ENCODE measurements around the gene IL10RA.

Gene IL10RA

DNA sequence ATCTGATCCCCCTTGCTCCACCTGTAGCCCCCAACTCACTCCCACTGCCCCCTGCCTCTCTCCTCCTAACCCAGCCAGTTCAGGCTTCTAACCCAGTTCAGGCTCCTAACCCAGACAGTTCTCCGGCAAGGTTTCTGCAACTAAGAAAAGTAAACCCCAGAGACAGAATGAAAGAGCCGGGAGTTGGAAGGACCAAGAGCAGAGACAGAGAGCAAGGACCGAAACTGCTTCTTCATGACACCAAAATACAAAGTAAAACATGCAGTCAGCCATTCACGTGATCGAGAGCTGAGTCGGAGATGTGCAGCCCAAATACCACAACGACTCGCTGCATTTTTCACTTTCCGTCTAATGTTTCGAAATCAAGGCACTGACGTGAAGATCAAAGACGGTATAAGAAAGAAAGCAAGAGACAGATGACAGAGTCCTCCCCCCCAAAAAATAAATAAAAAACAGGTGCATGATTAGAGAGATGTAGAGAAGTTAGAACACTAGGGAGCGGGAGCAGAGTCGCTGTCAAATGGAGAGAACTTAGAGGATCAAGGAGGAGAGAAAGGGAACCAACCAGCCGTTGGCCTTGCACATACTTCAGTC is 884 bp downstream of the IL10RA start:
- in situ Hi-C loops (cut with MboI; ENCODE audit: low sequenced_read_pairs), result no loop called here

DNA sequence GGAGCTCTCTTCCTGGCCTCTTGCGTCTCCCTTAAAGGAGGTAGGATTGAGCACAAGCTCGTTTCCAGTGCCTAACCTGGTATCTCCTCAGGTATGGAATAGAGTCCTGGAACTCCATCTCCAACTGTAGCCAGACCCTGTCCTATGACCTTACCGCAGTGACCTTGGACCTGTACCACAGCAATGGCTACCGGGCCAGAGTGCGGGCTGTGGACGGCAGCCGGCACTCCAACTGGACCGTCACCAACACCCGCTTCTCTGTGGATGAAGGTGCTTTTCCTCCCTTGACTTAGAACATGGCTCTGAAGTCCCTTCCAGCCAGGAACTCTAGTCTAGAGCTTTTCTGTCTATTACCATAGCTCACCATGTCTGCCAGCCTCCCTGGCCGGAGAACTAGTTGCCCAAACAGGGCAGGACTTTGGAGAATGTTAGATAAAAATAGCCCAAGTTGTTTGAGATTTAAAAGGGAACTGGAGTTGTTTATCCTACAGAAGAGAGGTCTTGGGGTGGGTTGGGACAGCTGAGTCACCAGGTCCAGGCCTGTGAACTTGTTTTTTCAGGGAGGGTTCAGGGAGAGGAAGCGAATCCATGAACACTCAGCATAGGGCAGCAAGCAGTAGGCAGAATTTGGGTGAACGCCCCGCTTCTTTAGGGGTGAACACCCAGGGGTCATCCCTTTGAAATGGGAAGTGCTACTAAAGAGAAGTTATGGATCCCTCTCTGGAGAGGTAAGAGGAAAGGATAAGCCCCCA is 3.3 kb downstream of the IL10RA start:
- in situ Hi-C loops (cut with MboI; ENCODE audit: low sequenced_read_pairs), result loop anchor here (10.0 kb wide), 1 partner anchor 65 kb away; no protein-coding TSS in a partner anchor

DNA sequence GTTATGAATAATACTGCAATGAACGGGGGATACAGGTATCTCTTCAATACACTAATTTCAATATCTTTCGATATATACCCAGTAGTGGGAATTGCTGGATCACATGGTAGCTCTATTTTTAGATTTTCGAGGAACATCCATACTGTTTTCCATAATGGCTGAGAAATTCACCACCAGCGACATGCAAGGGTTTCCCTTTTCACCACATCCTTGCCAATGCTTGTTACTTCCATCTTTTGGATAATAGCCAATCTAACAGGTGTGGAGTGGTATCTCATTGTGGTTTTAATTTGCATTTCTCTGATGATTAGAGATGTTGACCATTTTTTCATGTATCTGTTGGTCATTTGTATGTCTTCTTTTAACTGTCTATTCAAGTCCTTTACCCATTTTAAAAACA is 5.9 kb downstream of the IL10RA start:
- in situ Hi-C loops (cut with MboI; ENCODE audit: low sequenced_read_pairs), result loop anchor here (10.0 kb wide), 1 partner anchor 63 kb away; no protein-coding TSS in a partner anchor

DNA sequence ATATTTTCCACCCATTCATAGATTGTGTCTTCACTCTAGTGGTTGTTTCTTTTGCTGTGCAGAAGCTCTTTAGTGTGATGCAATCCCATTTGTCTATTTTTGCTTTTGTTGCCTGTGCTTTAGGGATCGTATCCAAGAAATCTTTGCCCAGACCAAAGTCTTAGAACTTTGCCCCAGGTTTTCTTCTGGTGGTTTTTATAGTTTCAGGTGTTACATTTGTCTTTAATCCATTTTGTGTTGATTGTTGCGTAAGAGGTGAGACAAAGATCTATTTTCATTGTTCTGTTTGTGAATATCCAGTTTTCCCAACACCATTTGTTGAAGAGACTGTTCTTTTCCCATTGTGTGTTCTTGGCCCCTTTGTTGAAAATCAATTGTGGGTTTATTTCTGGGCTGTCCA is 6.4 kb downstream of the IL10RA start:
- in situ Hi-C loops (cut with MboI; ENCODE audit: low sequenced_read_pairs), result loop anchor here (10.0 kb wide), 1 partner anchor 62 kb away; no protein-coding TSS in a partner anchor

DNA sequence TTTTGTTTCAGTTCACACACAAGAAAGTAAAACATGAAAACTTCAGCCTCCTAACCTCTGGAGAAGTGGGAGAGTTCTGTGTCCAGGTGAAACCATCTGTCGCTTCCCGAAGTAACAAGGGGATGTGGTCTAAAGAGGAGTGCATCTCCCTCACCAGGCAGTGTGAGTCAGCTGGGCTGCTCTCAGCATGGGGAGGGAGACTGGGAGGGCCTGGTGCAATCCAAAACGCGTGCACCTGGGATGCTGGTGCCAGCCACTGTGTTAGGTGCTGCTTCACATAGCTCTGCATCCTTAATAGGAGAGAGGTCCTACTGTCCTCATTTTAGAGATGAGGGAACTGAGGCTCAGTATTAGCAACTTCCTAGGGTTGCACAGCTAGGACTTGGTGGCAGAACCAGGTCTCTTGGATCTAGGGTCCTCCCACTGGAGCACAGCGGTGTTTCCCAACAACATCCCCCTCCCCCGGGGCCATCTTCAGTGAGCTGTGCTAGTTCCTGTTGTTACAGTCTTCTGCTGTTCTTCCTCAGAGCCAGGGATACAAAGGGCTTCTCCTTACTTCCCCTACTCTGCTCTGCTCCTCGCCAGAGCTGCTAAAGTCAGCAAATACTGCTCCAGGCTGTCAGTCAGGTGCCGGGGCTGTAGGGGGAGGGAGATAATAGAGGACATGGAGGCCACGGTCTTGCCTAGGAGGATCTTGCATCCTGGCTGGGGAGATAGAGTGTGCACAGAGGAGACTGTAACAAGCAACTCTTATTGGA is 8.0 kb downstream of the IL10RA start:
- in situ Hi-C loops (cut with MboI; ENCODE audit: low sequenced_read_pairs), result loop anchor here (10.0 kb wide), 1 partner anchor 61 kb away; no protein-coding TSS in a partner anchor

DNA sequence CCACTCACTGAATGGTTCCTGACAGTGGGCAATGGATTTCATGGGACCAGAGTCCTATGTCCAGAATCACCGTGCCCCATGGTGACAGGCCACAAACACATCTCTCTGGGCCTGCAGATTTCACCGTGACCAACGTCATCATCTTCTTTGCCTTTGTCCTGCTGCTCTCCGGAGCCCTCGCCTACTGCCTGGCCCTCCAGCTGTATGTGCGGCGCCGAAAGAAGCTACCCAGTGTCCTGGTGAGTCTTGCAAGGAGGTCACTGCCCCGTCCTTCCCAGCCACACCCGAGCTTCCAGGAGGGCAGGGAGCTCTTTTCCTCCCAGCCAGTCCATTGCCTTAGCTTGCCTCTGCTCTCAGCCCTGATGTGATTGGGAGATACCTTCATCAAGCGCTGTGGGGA is 9.3 kb downstream of the IL10RA start:
- in situ Hi-C loops (cut with MboI; ENCODE audit: low sequenced_read_pairs), result loop anchor here (10.0 kb wide), 1 partner anchor 59 kb away; no protein-coding TSS in a partner anchor

DNA sequence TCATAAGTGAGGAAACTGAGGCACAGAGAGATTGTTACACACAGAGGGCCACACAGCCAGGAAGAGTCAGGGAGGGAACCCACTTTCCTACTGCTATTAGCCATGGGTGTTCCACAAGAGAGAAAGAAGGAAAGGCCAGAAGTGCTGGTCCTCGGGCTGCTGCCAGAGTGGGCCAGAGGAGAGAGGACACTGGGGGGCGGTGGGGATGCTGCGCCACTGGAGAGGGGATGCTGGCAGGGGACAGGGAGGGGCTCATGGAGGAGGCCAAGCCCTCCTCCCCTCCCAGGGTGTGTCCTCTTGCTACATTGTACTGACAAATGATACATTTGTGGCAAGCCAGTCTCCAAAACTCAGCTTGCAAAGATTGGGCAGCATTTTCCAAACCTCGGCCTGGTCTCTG is 9.9 kb downstream of the IL10RA start:
- in situ Hi-C loops (cut with MboI; ENCODE audit: low sequenced_read_pairs), result loop anchor here (10.0 kb wide), 1 partner anchor 59 kb away; no protein-coding TSS in a partner anchor

DNA sequence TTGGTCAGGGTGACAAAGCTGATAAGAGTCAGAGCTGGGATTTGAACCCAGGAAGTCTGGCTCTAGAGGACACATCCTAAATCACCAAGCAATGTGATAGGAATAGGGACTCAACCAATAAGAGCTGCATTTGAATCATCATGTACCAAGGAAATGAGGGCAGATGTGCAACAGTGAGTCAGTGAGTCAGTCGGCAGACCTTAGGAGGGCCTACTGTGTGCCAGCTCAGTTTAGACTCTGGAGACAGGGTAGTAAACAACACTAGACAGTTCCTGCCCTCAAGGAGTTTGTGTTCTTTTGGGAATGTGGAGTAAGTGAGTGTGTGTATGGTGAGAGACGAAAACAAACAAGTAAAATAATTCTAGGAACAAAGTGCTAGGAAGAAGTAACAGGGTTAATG is 11.2 kb downstream of the IL10RA start:
- in situ Hi-C loops (cut with MboI; ENCODE audit: low sequenced_read_pairs), result loop anchor here (10.0 kb wide), 1 partner anchor 57 kb away; no protein-coding TSS in a partner anchor

DNA sequence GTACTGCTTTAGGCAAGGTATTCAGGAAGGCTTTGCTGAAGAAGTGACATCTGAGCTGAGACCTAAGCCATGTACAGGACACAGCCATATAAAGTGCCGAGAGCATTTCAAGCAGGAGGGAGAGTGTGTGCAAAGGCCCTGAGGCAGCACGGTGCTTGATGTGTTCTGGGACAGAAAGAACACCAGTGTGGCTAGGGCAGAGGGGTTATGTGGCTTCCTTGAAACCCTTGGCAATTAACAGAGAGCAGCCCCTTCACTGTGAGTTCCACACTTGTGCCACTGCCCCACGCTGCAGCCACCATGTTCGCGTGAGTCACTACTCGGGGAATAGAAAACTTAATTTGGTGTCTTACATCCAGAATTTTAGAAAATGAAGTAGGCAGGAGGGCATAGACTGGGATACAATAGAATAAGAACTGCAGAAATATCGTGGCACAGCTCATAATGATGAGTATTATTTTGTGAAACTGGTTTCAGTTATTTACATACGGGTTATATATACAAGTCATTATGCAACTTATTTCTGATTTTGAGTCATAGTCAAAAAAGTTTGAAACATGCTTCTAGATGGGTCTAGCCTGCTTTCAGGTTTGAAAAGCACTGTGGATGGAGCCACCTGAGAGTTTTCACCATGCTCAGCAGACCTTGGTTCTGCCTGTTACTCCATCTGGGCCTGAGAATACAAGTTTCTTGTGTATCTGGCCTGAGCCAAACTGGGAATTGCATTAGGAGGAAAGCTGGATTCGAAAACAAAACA is 11.8 kb downstream of the IL10RA start:
- in situ Hi-C loops (cut with MboI; ENCODE audit: low sequenced_read_pairs), result loop anchor here (10.0 kb wide), 1 partner anchor 57 kb away; no protein-coding TSS in a partner anchor

DNA sequence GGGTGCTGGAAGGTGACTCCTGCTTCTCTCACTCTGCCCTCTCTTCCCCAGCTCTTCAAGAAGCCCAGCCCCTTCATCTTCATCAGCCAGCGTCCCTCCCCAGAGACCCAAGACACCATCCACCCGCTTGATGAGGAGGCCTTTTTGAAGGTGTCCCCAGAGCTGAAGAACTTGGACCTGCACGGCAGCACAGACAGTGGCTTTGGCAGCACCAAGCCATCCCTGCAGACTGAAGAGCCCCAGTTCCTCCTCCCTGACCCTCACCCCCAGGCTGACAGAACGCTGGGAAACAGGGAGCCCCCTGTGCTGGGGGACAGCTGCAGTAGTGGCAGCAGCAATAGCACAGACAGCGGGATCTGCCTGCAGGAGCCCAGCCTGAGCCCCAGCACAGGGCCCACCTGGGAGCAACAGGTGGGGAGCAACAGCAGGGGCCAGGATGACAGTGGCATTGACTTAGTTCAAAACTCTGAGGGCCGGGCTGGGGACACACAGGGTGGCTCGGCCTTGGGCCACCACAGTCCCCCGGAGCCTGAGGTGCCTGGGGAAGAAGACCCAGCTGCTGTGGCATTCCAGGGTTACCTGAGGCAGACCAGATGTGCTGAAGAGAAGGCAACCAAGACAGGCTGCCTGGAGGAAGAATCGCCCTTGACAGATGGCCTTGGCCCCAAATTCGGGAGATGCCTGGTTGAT is 12.6 kb downstream of the IL10RA start:
- in situ Hi-C loops (cut with MboI; ENCODE audit: low sequenced_read_pairs), result loop anchor here (10.0 kb wide), 1 partner anchor 56 kb away; no protein-coding TSS in a partner anchor

DNA sequence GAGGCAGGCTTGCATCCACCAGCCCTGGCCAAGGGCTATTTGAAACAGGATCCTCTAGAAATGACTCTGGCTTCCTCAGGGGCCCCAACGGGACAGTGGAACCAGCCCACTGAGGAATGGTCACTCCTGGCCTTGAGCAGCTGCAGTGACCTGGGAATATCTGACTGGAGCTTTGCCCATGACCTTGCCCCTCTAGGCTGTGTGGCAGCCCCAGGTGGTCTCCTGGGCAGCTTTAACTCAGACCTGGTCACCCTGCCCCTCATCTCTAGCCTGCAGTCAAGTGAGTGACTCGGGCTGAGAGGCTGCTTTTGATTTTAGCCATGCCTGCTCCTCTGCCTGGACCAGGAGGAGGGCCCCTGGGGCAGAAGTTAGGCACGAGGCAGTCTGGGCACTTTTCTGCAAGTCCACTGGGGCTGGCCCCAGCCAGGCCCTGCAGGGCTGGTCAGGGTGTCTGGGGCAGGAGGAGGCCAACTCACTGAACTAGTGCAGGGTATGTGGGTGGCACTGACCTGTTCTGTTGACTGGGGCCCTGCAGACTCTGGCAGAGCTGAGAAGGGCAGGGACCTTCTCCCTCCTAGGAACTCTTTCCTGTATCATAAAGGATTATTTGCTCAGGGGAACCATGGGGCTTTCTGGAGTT is 13.3 kb downstream of the IL10RA start:
- in situ Hi-C loops (cut with MboI; ENCODE audit: low sequenced_read_pairs), result loop anchor here (10.0 kb wide), 1 partner anchor 55 kb away; no protein-coding TSS in a partner anchor

DNA sequence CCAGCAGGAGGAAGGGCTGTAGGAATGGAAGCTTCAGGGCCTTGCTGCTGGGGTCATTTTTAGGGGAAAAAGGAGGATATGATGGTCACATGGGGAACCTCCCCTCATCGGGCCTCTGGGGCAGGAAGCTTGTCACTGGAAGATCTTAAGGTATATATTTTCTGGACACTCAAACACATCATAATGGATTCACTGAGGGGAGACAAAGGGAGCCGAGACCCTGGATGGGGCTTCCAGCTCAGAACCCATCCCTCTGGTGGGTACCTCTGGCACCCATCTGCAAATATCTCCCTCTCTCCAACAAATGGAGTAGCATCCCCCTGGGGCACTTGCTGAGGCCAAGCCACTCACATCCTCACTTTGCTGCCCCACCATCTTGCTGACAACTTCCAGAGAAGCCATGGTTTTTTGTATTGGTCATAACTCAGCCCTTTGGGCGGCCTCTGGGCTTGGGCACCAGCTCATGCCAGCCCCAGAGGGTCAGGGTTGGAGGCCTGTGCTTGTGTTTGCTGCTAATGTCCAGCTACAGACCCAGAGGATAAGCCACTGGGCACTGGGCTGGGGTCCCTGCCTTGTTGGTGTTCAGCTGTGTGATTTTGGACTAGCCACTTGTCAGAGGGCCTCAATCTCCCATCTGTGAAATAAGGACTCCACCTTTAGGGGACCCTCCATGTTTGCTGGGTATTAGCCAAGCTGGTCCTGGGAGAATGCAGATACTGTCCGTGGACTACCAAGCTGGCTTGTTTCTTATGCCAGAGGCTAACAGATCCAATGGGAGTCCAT is 14.1 kb downstream of the IL10RA start:
- in situ Hi-C loops (cut with MboI; ENCODE audit: low sequenced_read_pairs), result no loop called here

DNA sequence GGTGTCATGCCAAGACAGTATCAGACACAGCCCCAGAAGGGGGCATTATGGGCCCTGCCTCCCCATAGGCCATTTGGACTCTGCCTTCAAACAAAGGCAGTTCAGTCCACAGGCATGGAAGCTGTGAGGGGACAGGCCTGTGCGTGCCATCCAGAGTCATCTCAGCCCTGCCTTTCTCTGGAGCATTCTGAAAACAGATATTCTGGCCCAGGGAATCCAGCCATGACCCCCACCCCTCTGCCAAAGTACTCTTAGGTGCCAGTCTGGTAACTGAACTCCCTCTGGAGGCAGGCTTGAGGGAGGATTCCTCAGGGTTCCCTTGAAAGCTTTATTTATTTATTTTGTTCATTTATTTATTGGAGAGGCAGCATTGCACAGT is 14.6 kb downstream of the IL10RA start:
- in situ Hi-C loops (cut with MboI; ENCODE audit: low sequenced_read_pairs), result no loop called here

DNA sequence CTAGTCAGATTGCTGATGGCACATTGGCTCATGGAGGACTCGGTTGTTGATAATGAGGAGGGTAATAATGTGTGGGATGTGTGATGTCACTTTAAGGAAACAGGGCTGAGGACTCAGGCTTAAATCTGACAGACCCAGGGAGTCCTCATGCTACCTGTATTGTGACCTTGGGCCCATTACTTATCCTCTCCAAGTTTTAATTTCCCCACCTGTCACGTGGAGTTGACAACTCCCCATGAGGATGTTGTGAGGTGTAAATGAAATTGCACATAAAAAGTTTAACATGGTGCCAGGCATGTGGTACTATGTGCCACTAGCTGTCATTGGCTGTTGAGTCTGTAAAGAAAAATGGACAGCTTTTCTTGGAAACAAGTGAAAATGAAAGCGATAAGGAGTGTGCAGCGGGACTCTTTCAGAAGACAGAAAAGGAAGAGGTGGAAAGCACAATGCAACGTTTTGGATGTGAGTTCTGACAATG is 15.3 kb downstream of the IL10RA start:
- in situ Hi-C loops (cut with MboI; ENCODE audit: low sequenced_read_pairs), result no loop called here

DNA sequence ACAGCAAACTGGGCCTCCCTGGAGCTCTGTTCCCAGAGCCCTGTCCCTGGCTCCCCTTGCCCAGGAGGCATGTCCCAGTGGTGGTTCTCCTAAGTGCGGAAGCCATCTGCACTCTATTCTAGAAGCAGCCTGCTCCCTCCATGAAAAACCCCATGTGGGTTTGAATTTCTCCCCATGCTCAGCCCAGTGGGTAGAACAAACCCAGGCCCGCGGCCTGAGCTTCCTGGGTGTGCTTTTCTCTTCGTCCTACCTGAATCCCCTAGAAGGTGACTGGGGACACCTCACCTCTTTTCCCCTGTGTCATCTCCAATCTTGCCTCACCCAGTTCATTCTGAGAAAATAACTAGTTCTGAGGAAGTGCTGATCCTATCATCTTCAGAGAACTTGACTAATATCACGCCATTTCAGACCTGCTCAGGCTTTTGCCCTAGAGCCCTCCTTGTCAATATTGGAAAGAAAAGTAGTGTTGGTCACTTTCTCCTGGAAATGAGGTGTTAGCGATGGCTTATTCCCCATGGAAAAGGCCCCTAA is 15.9 kb downstream of the IL10RA start:
- in situ Hi-C loops (cut with MboI; ENCODE audit: low sequenced_read_pairs), result no loop called here

DNA sequence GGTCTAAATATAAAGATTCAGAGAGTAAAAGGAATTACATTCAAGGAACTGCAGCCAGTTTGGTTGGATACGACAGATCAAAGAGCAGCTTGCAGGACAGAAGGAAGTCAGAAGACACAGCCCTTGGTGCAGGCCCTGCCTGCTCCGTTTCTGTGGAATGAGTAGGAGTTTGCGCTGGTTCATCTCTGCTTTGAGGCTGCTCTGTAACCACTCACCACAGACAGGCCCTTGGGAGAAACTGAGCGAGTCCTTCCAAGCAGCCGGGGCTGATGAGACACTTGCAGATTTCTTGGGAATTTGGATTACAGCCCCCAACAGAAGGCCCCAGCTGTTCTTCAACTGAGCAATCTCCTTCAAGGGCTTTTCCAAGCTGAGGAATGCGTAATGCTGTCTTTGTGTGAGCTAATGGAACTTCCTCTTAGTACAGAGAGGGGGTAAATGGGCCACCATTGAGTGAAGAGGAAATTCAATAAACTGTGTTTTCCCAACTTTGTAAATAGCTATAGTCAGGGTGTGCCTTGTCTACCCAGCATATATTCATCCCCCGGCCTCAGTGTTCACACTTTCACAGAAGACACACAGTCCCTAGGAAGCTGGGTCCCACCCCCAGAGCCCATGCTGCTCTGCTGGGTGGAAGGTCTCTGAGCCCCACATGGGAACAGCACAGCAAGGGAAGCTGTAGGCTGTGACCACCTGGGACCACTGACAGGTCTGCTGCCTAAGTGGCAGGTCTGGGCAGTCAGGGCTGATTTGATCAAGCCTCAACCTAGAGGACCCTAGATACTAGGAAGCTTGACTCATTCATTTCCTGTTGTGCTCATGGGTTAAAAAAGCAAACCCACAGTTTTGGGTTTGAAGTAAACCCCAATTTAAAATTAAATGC is 16.6 kb downstream of the IL10RA start:
- in situ Hi-C loops (cut with MboI; ENCODE audit: low sequenced_read_pairs), result no loop called here

DNA sequence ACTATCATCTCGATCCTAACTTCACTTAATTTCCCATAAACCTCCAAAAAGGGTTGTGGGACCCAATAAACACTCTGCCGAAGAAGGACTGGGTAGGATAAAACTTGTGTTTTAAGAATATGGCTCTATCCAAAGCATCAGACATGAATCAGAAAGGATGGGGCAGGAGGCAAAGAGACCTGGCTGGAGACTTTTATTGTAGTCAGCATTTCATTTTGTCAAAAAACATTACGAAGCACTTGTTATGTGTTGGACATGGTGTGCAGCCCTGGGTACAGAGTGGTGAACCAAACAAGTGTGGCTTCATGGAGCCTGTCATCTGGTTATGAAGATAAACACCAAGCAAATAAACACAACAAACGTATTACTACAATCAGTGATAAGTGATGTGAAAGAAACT is 17.3 kb downstream of the IL10RA start:
- in situ Hi-C loops (cut with MboI; ENCODE audit: low sequenced_read_pairs), result no loop called here
